Liver (tissue), 9 donors: Measurements from ENCODE around the gene ITGA5. TPM values are rescaled to one million over a fixed set of nuclear protein-coding genes. Genes with fewer than 3 reads are reported as not detected.

ENCODE experiments used
- DNase-seq: peaks from one replicate; pipeline ENCODE4 v3.0.0-alpha.2; 2017; ENCODE audit warnings: low spot score
- H3K27ac ChIP-seq, 2 donors: one replicate each; pipeline ENCODE4 v1.7.0; 2013; ENCODE audit warnings: inconsistent platforms in 2 of 2, low read length in 2 of 2, control low read depth in 1 of 2, low read depth in 1 of 2, mild to moderate bottlenecking in 1 of 2
- H3K27me3 ChIP-seq, 4 donors: one replicate each; pipeline versions ENCODE4 v1.6.1 to v1.7.0; 2013; ENCODE audit warnings: low read length in 3 of 4, inconsistent platforms in 1 of 4, mild to moderate bottlenecking in 1 of 4, moderate library complexity in 1 of 4; ENCODE audit not compliant: control insufficient read depth in 4 of 4, insufficient read depth in 4 of 4
- H3K36me3 ChIP-seq, 4 donors: one replicate each; pipeline versions ENCODE4 v1.6.1 to v1.7.0; 2013; ENCODE audit warnings: low read length in 3 of 4, mild to moderate bottlenecking in 3 of 4, low read depth in 1 of 4, moderate library complexity in 1 of 4; ENCODE audit not compliant: control insufficient read depth in 4 of 4, insufficient read depth in 3 of 4
- H3K4me1 ChIP-seq, 4 donors: one replicate each; pipeline versions ENCODE4 v1.6.1 to v1.7.0; 2013; ENCODE audit warnings: low read length in 3 of 4, mild to moderate bottlenecking in 3 of 4, moderate library complexity in 1 of 4; ENCODE audit not compliant: control insufficient read depth in 4 of 4, insufficient read depth in 4 of 4
- H3K4me3 ChIP-seq, 3 donors: one replicate each; pipeline versions ENCODE4 v1.6.1 to v1.7.0; 2013; ENCODE audit warnings: low read length in 3 of 3, control low read depth in 1 of 3, low read depth in 1 of 3, mild to moderate bottlenecking in 1 of 3
- H3K9ac ChIP-seq, 2 donors: one replicate each; pipeline ENCODE4 v1.7.0; 2013; ENCODE audit warnings: low read length in 2 of 2, mild to moderate bottlenecking in 2 of 2, moderate library complexity in 2 of 2, control low read depth in 1 of 2, low read depth in 1 of 2
- H3K9me3 ChIP-seq, 4 donors: one replicate each; pipeline versions ENCODE4 v1.6.1 to v1.7.0; 2013; ENCODE audit warnings: low read length in 3 of 4; ENCODE audit not compliant: control insufficient read depth in 4 of 4
- EGR1 ChIP-seq, 2 donors: IDR thresholded peaks; 2 replicates each; pipeline ENCODE4 v1.6.1; 2016 to 2018; ENCODE audit warnings: antibody characterized with exemption in 2 of 2, low read depth in 2 of 2
- FOXA1 ChIP-seq: IDR thresholded peaks from 2 replicates; pipeline ENCODE4 v1.6.1; 2016; ENCODE audit warnings: antibody characterized with exemption
- FOXA2 ChIP-seq: IDR thresholded peaks from 2 replicates; pipeline ENCODE4 v1.6.1; 2016; ENCODE audit warnings: antibody characterized with exemption
- GABPA ChIP-seq, 2 donors: IDR thresholded peaks in 1 of 2; conservative IDR thresholded peaks in 1 of 2; 2 replicates each; pipeline ENCODE4 v1.6.1; 2016; ENCODE audit warnings: antibody characterized with exemption in 2 of 2, mild to moderate bottlenecking in 1 of 2, moderate library complexity in 1 of 2
- HNF4A ChIP-seq, 2 donors: conservative IDR thresholded peaks; 2 replicates each; pipeline ENCODE4 v1.6.1; 2016; ENCODE audit warnings: antibody characterized with exemption in 2 of 2, mild to moderate bottlenecking in 2 of 2
- HNF4G ChIP-seq: IDR thresholded peaks from 2 replicates; pipeline ENCODE4 v1.6.1; 2016; ENCODE audit warnings: antibody characterized with exemption
- NR2F2 ChIP-seq: IDR thresholded peaks from 2 replicates; pipeline ENCODE4 v1.6.1; 2016; ENCODE audit warnings: antibody characterized with exemption
- RAD21 ChIP-seq, 2 donors: IDR thresholded peaks; 2 replicates each; pipeline ENCODE4 v1.6.1; 2016; ENCODE audit warnings: antibody characterized with exemption in 2 of 2, mild to moderate bottlenecking in 2 of 2
- RXRA ChIP-seq, 2 donors: IDR thresholded peaks; 2 replicates each; pipeline ENCODE4 v1.6.1; 2017 to 2018; ENCODE audit warnings: antibody characterized with exemption in 2 of 2, mild to moderate bottlenecking in 1 of 2
- YY1 ChIP-seq: IDR thresholded peaks from 2 replicates; pipeline ENCODE4 v1.6.1; 2016; ENCODE audit warnings: antibody characterized with exemption, mild to moderate bottlenecking
- WGBS: extraction: QIAGEN DNeasy Blood & Tissue Kit; methylation state at CpG from one replicate; pipeline ENCODE4 v1.1.7; 2013; 5-methylcytosine and 5-hydroxymethylcytosine counted together
- polyA plus RNA-seq, 2 donors: library from polyadenylated mRNA; stranded (reverse) in 1 of 2; unstranded in 1 of 2; fragments of 200-250 nt in 1 of 2; fragments of >200 nt in 1 of 2; fragmentation: Nextera tagmentation in 1 of 2; extraction: Ambion mirVana in 1 of 2; gene quantifications; one replicate each; pipeline versions ENCODE4 v1.2.1 to v1.2.3, GENCODE V29; 2013 to 2015
- total RNA-seq, 2 donors: library from RNA; depleted of rRNA; stranded (reverse); fragments of >200 nt; gene quantifications; one replicate each; pipeline ENCODE4 v1.2.3, GENCODE V29; 2014
- TF ChIP-seq, protein P1 (sequence below): IDR thresholded peaks from 2 replicates; pipeline ENCODE4 v1.6.1; 2016; ENCODE audit warnings: antibody characterized with exemption
- TF ChIP-seq, protein P2 (sequence below): IDR thresholded peaks from 2 replicates; pipeline ENCODE4 v1.6.1; 2016; ENCODE audit warnings: antibody characterized with exemption, mild to moderate bottlenecking
- donor health status: healthy.
- donor health status: healthy.
- donor health status: healthy.
- donor health status: healthy.
- donor health status: healthy.

The ITGA5 gene
- total and polyA plus RNA-seq, 4 donors, result 26.6 to 60.7 (median 39.6) TPM

DNA sequence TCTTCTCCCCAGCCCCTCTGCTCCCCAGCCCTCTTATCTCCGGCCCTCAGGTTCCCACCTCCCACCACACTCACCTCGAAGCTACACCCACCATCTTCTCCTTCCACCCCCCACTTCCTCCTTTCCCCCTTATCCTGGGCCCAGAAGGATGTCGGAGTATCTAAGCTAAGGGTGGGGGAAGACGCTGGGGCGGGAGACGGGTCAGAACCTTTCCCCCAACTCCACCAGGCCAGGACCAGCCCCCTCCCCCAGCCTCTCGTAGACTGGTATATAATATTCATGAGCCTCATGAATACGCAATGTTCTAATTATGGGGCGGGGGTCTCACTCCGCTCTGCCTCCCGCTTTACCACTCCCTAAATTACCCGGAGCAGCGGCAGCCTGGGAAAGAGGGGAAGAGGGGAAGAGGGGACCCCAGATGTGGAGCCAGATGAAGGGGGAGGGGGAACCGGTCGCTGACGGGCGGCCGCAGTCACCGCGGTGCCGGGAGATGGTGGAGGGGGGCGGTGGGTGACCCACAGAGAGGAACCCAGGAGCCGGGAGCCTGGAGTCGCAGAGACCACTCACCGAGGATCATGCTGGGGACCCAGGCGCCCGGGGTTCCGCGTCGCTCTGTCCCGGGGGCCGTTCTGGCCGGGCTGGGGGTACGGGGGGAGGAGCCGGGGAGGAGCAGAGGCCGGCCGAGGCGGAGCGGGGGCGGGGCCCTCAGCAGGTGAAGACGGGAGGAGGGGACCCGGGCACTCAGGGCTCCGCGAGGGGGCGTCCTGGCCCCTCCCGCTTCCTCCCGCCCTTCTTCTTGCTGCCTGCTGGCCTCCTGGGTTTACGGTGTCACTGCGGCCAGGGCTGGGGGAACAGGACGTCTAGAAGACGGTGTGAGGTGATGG, 28.2 kb downstream of the ITGA5 start (continued):
- TF ChIP-seq, protein P1, sequence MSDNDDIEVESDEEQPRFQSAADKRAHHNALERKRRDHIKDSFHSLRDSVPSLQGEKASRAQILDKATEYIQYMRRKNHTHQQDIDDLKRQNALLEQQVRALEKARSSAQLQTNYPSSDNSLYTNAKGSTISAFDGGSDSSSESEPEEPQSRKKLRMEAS, result no peak
- no peak for TF ChIP-seq GABPA (IDR thresholded peaks at IDR 0.05 in 1 of 2, conservative IDR thresholded peaks at IDR 0.05 in 1 of 2)

DNA sequence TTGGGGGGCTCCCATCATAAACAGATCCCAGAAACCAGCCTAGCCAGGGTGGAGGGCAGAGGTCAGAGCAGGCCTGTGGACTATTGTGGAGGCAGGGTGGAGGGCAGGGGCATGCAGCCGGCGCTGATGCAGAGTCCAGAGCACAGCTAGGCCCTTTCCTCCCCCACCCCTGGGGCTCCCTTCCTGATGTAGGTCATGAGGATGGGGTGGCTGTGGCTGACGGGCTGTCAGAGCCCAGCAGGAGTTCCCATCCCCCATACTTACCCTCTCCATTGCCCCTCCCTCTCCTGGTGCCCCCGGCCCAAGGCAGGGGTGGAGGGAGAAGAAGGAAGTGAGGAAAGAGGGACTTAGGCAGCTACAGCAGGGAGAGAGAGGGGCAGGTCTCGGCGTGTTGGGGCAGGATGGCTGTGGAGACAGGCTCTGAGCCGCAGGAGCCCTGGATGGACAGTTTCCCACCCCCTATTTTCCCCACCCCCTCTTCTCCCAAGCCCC, 28.8 kb downstream of the ITGA5 start:
- Histone ChIP-seq H3K36me3 (peaks cover 0 to 13% (median 7%) of the 10 kb centered on the region in 4 donors), H3K4me3 (no peak overlapping the region), H3K27ac (no peak overlapping the region), H3K27me3 (no peaks in the 10 kb centered on the region), H3K9me3 (no peaks in the 10 kb centered on the region), H3K9ac (no peak overlapping the region), H3K4me1 (peaks cover 0 to 3% (median 1%) of the 10 kb centered on the region in 4 donors)
- no peak for DNase-seq
- TF ChIP-seq, protein P2, sequence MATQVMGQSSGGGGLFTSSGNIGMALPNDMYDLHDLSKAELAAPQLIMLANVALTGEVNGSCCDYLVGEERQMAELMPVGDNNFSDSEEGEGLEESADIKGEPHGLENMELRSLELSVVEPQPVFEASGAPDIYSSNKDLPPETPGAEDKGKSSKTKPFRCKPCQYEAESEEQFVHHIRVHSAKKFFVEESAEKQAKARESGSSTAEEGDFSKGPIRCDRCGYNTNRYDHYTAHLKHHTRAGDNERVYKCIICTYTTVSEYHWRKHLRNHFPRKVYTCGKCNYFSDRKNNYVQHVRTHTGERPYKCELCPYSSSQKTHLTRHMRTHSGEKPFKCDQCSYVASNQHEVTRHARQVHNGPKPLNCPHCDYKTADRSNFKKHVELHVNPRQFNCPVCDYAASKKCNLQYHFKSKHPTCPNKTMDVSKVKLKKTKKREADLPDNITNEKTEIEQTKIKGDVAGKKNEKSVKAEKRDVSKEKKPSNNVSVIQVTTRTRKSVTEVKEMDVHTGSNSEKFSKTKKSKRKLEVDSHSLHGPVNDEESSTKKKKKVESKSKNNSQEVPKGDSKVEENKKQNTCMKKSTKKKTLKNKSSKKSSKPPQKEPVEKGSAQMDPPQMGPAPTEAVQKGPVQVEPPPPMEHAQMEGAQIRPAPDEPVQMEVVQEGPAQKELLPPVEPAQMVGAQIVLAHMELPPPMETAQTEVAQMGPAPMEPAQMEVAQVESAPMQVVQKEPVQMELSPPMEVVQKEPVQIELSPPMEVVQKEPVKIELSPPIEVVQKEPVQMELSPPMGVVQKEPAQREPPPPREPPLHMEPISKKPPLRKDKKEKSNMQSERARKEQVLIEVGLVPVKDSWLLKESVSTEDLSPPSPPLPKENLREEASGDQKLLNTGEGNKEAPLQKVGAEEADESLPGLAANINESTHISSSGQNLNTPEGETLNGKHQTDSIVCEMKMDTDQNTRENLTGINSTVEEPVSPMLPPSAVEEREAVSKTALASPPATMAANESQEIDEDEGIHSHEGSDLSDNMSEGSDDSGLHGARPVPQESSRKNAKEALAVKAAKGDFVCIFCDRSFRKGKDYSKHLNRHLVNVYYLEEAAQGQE, result no peak
- no peak for TF ChIP-seq RAD21 (IDR thresholded peaks at IDR 0.05)
- TF ChIP-seq GABPA (IDR thresholded peaks at IDR 0.05 in 1 of 2, conservative IDR thresholded peaks at IDR 0.05 in 1 of 2), result no peak
- no peak for TF ChIP-seq HNF4A (conservative IDR thresholded peaks at IDR 0.05)
- TF ChIP-seq EGR1 (IDR thresholded peaks at IDR 0.05; ENCODE audit: low read depth in 2 of 2), result no peak
- no peak for TF ChIP-seq YY1
- TF ChIP-seq RXRA (IDR thresholded peaks at IDR 0.05), result no peak
- no peak for TF ChIP-seq FOXA1
- TF ChIP-seq NR2F2, result no peak
- TF ChIP-seq FOXA2, result no peak
- TF ChIP-seq HNF4G, result no peak
- TF ChIP-seq, protein P1, result no peak
- WGBS, result 76% methylated on average over 7 of the region's 7 CpGs

DNA sequence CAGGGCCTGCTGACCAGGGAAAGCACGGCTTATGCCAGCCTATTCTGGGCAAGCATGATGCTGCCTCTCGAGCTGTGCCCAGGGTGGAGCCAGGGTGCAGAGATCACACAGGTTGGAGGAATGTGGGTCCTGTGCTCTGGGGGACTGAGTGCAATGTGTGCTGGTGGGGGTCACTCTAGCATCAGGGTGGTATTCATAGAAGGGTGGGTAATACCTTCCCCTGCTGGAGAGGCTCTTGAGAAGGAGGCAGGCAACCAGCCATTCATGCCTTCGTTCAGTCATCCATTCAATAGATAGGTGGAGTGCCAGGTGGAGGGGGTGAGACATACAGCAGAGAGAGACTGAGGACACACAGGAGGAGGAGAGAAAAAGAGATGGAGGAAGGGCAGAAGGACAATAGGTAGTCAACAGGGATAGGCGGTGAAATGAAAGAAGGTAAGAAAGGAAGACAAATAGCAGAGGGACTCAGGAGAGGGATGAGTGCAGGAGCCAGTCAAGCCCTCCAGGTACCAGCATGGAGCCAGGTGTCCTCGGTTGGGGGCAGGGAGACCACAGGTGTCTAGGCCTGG, 29.4 kb downstream of the ITGA5 start:
- TF ChIP-seq EGR1 (IDR thresholded peaks at IDR 0.05; ENCODE audit: low read depth in 2 of 2), result no peak
- TF ChIP-seq HNF4G, result no peak
- no peak for TF ChIP-seq NR2F2
- TF ChIP-seq, protein P2, result no peak
- H3K4me3 ChIP-seq, result no peak overlapping the region
- H3K36me3 ChIP-seq, result peaks cover 0 to 8% (median 5%) of the 10 kb centered on the region in 4 donors
- WGBS, result 94% methylated on average over 5 of the region's 5 CpGs
- no peaks in the 10 kb centered on the region for H3K9me3 ChIP-seq
- H3K27ac ChIP-seq, result no peak overlapping the region
- H3K4me1 ChIP-seq, result peaks cover 0 to 3% (median 1%) of the 10 kb centered on the region in 4 donors
- DNase-seq, result no peak
- H3K9ac ChIP-seq, result no peak overlapping the region
- no peaks in the 10 kb centered on the region for H3K27me3 ChIP-seq
